Measurements from ENCODE around the gene ACOT11. TPM values are rescaled to one million over a fixed set of nuclear protein-coding genes. Genes with fewer than 3 reads are reported as not detected.

The ACOT11 gene
- polyA plus RNA-seq, 1 donor (not counting 4 experiments of a cell fraction or from before 2014, with no cell fraction given), result 3.4 TPM

GRCh38 chr1:54500107-54500431 lies 48.0 kb upstream of the ACOT11 start:
- H3K27me3 ChIP-seq (ENCODE audit: control insufficient read depth, extremely low read depth, insufficient read depth, low read length), result peaks cover 11% of the 10 kb centered on the region
- no peaks in the 10 kb centered on the region for H4K20me1 ChIP-seq (ENCODE audit: control insufficient read depth, extremely low read depth, insufficient read depth, low read length)
- H3K9ac ChIP-seq (ENCODE audit: control insufficient read depth, extremely low read depth, insufficient read depth, low read length), result no peak overlapping the region
- H3K9me1 ChIP-seq (ENCODE audit: control insufficient read depth, extremely low read depth, insufficient read depth, low read length), result no peaks in the 10 kb centered on the region
- no peaks in the 10 kb centered on the region for H3K36me3 ChIP-seq (ENCODE audit: control insufficient read depth in 2 of 2, extremely low read depth in 1 of 2, insufficient read depth in 2 of 2, low read length in 2 of 2)
- peak overlapping the region in 1 of 3 experiments; percentile 45 for H3K4me3 ChIP-seq (ENCODE audit: control insufficient read depth in 2 of 3, extremely low read depth in 1 of 3, insufficient read depth in 2 of 3, low read depth in 1 of 3, low read length in 3 of 3)
- FAIRE-seq (no peak), DNase-seq (ENCODE audit: low read depth, low spot score) (no peak)
- H3K27ac ChIP-seq (ENCODE audit: control insufficient read depth, insufficient read depth, low read length), result no peak overlapping the region
- peak overlapping the region; percentile 89 for H3K4me2 ChIP-seq (ENCODE audit: control insufficient read depth, extremely low read depth, insufficient read depth, low read depth, low read length)
- peaks cover 14% of the 10 kb centered on the region for H3K4me1 ChIP-seq (ENCODE audit: control insufficient read depth, extremely low read depth, insufficient read depth, low read length)
- peak overlapping the region; percentile 81 for H2AFZ ChIP-seq (ENCODE audit: control insufficient read depth, low read length)
- no peaks in the 10 kb centered on the region for H3K79me2 ChIP-seq (ENCODE audit: control insufficient read depth, insufficient read depth, low read length)
- H3K9me3 ChIP-seq (ENCODE audit: control insufficient read depth, low read depth, low read length), result no peaks in the 10 kb centered on the region
- dilution Hi-C loops (cut with MboI; ENCODE audit: extremely low pct_ligation_motif_present, low sequenced_read_pairs), result no loop called here
- TF ChIP-seq CTCF (optimal IDR thresholded peaks at IDR 0.05 in 1 of 3, IDR thresholded peaks at IDR 0.05 in 1 of 3, conservative IDR thresholded peaks at IDR 0.05 in 1 of 3; ENCODE audit: extremely low read depth in 1 of 3, insufficient read depth in 2 of 3, low read length in 3 of 3), result no peak
- no peak for TF ChIP-seq EZH2 (IDR thresholded peaks at IDR 0.05; ENCODE audit: low read length)

GRCh38 chr1:54501849-54502248 lies 46.2 kb upstream of the ACOT11 start:
- H3K79me2 ChIP-seq (ENCODE audit: control insufficient read depth, insufficient read depth, low read length), result no peaks in the 10 kb centered on the region
- H3K36me3 ChIP-seq (ENCODE audit: control insufficient read depth in 2 of 2, extremely low read depth in 1 of 2, insufficient read depth in 2 of 2, low read length in 2 of 2), result no peaks in the 10 kb centered on the region
- DNase-seq (ENCODE audit: low read depth, low spot score) (no peak), FAIRE-seq (no peak)
- dilution Hi-C loops (cut with MboI; ENCODE audit: extremely low pct_ligation_motif_present, low sequenced_read_pairs), result no loop called here
- TF ChIP-seq EZH2 (IDR thresholded peaks at IDR 0.05; ENCODE audit: low read length) (no peak), CTCF (optimal IDR thresholded peaks at IDR 0.05 in 1 of 3, IDR thresholded peaks at IDR 0.05 in 1 of 3, conservative IDR thresholded peaks at IDR 0.05 in 1 of 3; ENCODE audit: extremely low read depth in 1 of 3, insufficient read depth in 2 of 3, low read length in 3 of 3) (no peak)
- H3K4me3 ChIP-seq (ENCODE audit: control insufficient read depth in 2 of 3, extremely low read depth in 1 of 3, insufficient read depth in 2 of 3, low read depth in 1 of 3, low read length in 3 of 3), result no peak overlapping the region
- no peaks in the 10 kb centered on the region for H3K9me3 ChIP-seq (ENCODE audit: control insufficient read depth, low read depth, low read length)
- no peak overlapping the region for H2AFZ ChIP-seq (ENCODE audit: control insufficient read depth, low read length)
- no peaks in the 10 kb centered on the region for H4K20me1 ChIP-seq (ENCODE audit: control insufficient read depth, extremely low read depth, insufficient read depth, low read length)
- H3K4me1 ChIP-seq (ENCODE audit: control insufficient read depth, extremely low read depth, insufficient read depth, low read length), result peaks cover 14% of the 10 kb centered on the region
- no peaks in the 10 kb centered on the region for H3K9me1 ChIP-seq (ENCODE audit: control insufficient read depth, extremely low read depth, insufficient read depth, low read length)
- H3K27me3 ChIP-seq (ENCODE audit: control insufficient read depth, extremely low read depth, insufficient read depth, low read length), result peaks cover 11% of the 10 kb centered on the region
- H3K4me2 ChIP-seq (ENCODE audit: control insufficient read depth, extremely low read depth, insufficient read depth, low read depth, low read length), result no peak overlapping the region
- H3K9ac ChIP-seq (ENCODE audit: control insufficient read depth, extremely low read depth, insufficient read depth, low read length), result no peak overlapping the region
- no peak overlapping the region for H3K27ac ChIP-seq (ENCODE audit: control insufficient read depth, insufficient read depth, low read length)
